Tongue (tissue), 2 donors: ENCODE data around the gene THRB. TPM values are rescaled to one million over a fixed set of nuclear protein-coding genes. Genes with fewer than 3 reads are reported as not detected.
A peak's percentile ranks its signal among the peaks of the same experiment; 100 is the strongest.

Source experiments
- DNase-seq: peaks from one replicate; pipeline ENCODE4 v3.0.0-alpha.2; 2015
- total RNA-seq: library from RNA; depleted of rRNA; stranded (reverse); fragments of >200 nt; gene quantifications from one replicate; pipeline ENCODE4 v1.2.3, GENCODE V29; 2014

The THRB gene
- total RNA-seq = 3.4 TPM

DNA sequence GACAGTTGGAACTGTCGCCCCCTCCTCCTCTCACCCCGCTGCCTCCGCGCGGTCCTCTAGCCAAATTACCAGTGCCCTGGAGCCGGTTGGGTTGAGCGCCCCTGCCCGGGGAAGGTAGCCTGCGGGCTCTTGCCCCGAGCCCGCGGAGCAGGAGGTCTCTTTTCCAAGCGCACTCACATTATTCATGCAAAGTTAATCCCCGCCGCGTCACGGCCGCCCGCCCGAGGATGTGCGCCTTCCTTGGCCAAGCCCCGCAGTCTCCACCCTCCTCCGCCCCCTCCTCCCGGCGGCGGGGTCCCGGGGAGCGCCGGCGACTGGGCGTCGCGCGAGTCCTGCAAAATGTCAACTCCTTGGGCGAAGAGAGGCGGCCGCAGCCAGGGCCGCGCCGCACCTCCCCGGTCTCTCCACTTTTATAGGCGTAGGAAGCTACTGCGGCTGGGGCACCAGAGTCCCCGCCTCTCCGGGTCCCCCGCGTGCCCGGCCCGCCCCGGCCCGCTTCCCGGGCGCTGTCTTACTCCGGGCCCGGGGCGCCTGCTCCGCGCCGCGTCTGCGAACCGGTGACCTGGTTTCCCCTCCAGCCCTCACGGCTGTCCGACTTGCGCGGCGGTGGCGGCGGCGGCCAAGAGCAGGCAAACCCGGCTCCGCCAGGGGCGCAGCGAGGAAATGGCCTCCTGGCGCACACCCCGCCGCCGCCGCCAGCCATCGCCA, at the start of gene THRB:
Gene THRB, minus strand, starts transcription at position 233 of the 708 bp plus-strand sequence.
- peak; percentile 70 for DNase-seq

DNA sequence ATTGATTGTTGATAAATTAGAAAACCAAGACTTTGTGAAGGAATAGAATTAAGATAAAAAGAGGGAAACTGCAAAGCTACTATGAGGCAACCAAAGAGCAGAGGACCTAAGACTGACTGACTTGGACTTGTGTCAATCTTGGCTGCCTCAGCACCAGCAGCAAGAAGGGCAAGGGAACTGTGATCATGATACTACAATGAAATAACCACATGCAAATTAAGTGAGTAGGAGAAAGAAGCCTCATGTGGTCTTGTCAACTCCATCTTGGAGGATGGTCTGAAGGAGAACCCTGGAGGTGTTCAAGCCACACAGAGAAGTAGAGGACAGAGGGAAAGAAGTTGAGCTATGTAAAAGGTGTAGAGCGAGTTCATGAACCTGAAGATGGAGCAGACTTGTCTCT, 47.3 kb upstream of the THRB start:
- DNase-seq = no peak

DNA sequence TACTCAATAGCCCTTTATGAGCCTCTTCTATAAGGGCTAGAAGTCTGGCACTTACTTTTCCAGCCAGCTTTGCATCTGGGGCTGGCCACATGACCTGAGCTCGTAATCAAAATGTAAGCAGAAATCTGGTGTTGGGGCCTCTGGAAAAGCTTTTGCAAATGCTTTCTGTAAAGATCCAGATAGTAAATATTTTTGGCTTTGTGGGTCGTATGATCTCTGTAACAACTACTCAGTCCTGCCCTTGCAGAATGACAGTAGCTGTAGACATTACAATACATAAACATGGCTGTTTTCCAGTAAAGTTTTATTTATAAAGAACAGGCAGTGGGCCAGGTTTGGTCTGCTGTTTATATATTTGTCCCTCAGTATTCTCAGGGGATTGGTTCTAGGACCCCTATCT, 46.2 kb upstream of the THRB start:
- no peak for DNase-seq

DNA sequence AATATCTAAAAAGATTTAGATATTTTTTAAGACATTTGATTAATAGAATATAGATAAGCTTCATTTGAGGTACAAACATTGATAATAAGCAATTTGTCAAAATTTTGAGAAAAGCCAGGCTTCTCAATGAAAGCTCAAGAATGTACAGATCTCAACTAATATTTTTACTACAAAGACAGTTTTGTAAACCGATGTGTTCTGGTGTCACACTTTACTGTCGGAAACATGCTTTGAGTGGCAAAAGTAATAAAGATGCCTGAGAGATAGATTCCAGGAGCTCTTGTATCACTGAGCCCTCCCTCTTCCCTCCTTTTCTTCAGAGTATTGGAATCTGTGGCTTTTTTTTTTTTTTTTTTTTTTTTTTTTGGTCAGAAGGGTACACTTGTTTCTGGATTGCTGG, 45.0 kb upstream of the THRB start:
- no peak for DNase-seq

DNA sequence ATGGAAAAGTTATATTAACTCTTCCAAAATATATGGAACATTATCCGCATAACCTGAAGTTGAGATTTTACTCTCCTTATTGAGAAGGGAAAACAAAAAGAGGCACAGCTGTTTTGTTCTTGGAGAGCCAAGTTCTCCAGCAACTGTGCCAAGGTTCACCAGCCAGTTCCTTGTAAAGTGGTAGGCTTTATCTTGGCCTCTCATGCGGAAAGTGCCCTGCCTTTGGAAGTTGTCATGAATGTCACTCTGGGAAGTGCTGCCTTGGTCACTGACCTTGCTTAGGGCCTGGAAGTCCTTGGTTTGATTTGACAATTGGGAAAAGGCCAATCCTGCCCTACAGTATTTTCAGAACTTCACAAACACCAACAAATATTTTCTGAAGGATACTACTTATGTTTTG, 44.2 kb upstream of the THRB start:
- DNase-seq = peak; percentile 27

DNA sequence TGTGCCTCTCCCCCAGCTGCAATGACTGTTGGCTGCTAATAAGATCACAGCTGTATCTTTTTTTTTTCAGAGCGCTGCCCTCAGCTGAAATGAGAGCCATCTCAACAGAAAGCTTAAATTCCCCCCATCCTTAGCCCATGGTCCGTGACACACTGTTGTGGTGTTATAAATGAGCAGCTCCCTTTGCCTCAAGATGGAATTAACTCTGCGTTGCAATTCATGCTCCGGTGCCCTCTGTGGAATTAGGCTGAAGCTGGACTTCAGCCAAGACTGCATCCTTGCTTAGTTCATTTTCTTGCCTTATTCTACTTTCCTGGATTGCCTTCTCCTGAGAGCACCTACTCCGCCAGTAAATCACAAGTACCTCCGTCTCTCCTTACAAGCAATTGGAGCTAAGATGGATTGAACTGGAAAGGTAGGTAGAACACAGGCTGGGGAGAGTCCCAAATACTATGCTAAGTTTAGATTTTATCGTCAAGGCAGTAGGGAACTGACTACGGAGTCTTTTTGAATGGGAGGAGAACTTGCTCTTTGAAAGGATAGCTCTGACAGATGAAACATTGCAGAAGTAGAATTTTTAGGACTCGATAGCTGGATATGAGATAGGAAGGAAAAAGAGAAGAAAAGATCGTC, 39.0 kb upstream of the THRB start:
- no peak for DNase-seq

DNA sequence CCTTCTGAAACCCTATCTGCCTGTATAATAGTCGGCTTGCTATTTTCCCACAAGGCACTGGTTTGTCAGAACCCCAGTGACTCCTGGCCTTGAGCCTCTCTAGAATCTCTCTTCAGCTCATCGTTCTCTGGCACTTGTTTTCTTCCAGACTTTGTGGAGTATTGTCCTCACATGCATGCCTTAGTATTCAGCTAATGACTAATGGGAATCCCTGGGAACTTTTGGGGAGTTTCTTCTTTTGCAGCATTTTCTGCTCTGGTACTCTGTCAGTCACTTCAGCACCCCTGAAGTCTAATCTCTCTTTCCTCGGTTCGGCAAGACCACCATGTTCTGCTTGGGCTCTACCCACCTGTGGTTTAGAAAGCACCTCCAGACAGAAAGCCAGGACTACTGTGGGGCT, 35.8 kb upstream of the THRB start:
- DNase-seq = no peak

DNA sequence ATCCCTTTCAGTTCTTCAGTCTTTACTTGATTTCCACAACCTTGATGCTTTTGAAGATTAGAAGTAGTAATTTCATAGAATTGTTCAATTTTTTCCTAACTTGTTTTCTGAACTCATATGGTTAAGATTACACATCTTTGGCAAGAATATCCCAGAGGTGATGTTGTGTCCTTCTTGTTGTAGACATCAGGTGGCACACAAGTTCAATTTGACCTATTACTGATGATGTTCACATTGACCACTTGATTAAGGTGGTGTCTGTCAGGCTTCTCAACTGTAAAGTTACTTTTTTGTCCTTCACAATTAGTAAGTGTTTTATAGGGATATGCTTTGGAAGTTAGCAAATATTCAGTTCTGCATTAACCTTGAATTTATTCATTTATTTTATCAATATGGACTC, 34.6 kb upstream of the THRB start:
- no peak for DNase-seq

DNA sequence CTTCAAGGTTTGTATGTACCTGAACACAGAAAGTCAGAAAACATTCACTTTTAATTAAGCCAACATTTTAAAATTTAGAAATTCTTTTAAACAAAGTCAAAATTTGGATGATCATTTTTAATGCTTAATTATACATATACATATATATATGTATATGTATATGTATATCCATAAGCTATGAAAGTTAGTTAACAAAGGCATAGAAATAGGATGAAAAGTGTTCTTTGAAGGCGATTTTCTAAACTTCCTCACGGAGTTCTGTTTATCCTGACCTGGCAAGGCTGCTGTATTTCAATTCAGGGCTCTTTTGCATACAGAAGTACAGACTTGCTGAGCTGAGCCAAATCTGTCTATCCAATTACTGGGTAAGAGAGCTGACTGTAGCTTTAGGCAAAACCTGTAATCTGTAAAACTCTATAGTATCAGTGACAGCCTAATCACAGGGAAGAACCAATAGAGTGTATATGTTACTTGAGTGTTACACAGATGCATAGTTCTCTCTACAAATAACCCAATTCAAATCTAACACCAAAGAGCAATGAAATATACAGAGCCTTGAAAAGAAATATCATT, 32.1 kb upstream of the THRB start:
- DNase-seq = peak; percentile 19

DNA sequence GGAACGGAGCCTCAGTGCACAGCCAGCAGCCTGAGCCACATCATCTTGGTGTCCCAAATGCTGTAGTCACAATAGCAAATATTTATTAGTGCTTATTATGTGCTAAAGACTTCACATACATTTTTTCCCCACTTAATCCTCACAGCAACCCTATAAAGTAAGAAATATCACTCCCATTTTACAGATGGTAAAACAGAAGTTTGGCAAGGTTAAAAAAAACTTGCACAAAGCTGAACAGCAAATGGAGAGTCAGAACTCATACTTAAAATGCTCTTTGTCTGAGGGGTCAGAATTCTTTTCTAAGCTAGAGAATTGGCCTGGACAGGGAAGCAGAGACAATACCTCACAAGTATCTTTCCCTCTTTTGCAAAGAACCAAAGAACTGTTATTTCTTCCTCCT, 30.9 kb upstream of the THRB start:
- no peak for DNase-seq

DNA sequence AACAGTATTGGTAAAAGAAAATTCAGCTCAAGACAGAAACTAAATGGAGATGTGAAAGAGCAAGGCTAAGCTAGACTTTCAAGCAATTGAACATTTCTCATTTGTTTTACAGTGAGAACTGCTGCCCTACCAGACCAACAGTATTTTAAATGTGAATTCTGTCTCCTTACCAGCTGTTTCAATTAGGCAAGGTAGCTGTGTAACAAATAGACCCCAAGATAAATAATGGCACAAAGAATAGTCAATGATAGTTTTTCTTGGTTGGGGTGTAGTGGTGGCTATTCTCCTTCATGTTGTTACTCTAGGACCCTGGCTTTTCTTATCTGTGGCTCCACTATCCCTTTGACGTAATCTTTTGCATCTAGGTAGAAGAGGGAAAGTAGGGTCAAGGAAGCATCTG, 30.4 kb upstream of the THRB start:
- DNase-seq = no peak

DNA sequence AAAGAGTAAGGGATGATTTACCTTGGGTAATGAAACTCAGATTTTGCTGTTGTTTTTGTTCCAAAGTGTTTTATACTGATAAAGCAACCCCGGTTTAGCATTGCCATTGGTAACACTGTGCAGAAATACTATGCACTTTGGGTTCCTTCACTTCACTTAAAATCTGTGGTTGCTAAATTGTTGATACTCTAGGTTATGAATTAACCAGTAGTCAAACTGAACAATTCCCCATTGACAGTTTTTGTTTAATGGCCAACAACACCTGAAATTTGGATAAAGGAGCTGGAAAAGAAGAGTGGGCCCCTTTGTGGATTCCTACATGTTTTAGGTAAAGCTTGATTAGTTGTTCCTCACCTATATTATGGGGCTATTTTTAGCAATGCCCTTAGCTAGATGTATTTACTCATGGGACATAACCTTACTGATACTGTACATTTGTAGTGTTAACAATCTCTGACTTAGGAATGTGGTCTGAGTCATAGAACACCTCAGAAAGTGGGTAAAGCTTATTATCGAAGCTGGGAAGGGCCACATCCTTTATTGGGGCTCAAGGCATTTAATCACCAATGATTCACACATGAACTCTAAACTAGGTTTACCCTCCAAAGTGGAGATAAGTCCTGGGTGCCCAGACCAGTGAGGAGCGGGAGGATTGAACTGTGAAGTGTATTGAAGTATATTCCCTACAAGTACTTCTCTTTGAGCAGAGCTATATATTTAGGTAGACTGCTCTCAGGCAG, 29.5 kb upstream of the THRB start:
- no peak for DNase-seq

DNA sequence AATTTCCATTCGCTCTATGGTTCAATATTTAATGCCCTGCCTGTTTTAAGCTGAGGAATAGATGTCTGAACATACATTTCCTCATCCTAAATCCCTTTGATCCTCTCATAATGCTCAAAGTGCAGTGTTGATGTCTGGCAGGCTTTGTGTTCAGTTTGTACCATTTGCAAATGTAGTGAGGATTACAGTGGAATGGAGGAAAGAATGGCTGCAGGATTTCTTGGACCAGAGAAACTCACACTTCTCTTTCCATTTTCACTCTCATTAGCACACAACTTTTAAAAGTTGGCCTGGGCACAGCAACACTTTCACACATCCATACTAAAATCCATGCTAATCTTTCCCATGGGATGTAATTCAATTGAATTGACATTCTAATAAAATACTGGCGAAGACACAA, 28.6 kb upstream of the THRB start:
- DNase-seq = no peak

DNA sequence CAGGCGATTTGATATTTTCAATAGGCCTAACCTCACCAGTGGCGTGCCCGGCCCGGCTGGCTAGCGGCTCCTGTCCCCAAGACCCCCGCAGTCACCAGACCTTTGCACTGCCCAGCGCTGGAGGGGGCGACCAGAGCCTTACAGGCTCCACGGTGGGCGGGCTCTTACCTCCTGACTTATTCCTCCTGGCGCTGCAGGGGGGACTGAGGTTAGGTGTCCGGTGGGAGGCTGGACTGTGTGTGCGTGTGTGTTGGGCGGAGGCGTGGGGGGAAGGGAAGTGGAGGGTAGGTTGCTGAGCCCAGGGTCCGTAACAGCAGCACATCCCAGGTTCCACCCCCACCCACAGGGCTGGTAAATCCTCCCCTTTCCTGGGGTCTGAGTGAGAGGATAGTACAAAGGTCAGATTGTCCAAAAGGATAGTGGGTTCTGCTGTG, 27.5 kb upstream of the THRB start:
- DNase-seq = no peak

DNA sequence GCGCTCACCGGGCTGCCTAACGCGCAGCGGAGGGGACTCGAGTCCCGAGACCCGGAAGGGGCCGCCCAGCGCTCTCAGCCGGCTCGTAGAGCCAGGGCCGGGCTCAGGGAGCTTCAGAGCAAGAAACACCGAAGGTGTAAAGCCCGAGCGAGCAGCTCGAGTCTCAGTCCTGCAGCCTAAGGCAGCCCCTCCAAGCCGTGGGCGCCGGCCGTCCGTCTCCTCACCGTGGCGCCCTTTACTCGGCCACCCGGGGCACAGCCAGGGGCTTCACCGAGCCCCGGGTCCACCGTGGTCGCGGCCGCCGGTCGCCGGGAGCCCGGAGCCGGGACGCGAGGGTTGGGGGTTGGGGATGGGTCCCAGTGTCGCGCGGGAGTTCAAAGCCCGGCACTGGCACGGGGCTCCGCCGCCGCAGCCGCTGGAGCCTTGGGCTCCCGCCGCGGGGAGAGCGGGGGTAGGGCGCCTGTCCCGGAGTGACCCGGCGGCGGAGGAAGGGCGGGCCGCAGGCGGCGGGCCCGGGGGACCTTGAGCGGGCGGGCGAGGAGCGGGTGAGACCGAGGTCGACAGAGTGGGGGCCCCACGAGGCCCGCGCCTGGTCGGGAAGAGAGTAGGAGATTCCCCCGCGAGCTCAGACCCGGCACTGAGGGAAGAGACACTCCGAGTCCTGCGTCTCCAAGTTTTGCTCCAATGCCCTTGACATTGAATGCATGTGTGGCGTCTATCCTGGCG, 26.9 kb upstream of the THRB start:
- peak; percentile 61 for DNase-seq

DNA sequence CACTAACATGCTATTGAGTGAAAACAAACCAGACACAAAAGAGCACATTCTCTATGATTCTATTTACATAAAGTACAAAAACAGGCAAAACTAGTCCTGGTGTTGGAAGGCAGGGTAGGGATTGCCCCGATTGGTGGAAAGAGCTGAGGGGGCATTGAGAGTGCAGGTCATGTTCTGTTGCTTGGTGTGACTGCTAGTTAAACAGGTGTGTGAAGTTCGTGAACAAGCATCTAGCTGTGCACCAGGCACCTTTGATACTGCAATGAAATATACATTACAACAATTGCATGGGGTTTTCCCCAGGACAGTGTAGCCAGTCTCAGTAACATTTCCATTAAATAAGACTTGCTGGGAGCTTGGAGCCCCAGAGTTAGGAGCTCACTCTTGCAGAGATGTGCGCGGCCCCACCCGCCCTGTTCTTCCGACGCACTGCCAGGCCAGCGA, 26.3 kb upstream of the THRB start:
- DNase-seq = peak; percentile 20

DNA sequence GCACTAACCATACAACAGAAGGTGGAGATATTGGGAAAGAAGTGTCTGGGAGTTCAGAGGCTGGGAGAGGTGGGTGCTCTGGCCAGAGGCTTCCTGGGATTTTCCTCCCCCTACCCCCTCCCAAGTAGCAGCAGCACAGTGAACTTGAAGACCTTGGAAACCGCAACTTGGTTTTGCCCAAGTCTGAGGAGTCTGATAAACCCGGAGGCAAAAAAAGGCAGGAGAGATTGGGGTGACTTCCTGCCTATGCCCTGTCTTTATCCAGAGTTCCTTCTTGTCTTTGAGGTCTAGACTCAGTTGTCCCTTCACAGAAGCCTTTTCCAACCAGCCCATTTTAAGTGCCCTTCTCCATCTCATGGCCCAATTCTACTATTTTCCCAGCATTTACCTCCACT, 25.4 kb upstream of the THRB start:
- no peak for DNase-seq

DNA sequence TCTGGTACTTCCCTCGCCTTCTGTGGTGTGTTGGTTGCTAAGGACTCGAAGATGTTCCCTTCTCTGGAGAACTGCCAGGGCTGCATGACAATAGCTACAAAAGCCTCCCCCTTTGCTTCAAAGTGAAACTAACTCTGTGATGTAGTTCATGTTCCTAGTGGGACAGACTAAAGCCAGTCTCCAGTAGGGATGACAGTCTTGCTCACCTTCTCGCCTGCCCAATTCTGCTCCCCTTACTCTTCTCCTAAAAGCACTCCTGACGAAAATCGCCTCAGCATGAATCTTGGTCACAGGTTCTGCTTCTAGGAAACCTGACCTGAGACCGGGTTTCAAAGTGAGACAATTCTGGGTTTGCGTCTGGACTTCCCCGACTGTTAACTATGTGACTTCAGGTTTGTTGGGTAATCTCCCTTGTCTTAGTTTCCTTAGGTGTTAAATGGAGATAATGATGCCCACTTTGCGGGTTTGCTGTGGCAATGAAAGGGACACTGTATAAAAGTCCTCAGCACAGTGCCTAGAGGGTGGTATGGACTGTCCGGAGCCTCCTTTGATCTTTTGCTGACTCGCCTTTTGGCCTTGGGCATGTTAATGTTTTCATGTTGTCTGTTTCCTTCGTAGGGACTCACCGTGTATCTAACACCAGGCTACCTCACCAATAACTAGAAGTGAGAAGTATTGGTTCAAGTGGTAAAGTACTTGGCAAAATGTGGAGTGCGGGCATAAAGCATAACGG, 24.9 kb upstream of the THRB start:
- DNase-seq = peak; percentile 49

DNA sequence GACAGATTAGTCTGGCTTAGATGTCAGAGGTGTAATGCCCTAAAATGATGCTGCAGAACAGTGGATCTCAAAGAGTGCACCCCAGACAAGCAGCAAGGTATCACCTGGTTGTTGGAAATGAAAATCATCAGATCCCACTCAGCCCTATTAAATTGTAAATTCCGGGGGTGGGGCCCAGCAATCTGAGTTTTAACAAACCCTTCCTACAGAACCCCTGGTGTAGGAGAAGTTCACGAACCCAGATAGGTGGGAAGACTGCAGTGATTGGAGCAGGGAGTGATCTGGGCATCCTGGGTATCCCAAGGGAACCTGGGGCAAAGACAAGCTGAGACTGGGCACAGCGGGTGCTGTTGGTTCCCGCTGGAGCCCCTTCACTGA, 24.3 kb upstream of the THRB start:
- no peak for DNase-seq

DNA sequence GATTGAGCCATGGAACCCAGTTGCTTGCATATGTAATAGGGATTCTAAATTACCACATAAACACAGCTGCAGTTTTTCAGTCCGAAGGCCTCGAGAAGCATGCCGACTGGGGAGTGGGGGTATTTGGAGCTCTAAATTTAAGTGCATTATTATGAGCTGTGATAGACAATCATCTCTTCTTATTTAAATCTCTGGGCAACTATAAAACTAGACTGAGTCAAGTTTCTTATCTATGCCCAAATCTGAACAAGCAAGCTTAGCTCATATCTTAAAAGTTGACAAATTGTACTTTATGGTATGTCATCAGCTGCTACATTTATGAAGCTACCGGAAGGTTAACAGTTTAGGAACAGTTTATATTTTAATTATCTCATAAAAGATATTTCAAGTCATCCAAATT, 19.5 kb upstream of the THRB start:
- no peak for DNase-seq

DNA sequence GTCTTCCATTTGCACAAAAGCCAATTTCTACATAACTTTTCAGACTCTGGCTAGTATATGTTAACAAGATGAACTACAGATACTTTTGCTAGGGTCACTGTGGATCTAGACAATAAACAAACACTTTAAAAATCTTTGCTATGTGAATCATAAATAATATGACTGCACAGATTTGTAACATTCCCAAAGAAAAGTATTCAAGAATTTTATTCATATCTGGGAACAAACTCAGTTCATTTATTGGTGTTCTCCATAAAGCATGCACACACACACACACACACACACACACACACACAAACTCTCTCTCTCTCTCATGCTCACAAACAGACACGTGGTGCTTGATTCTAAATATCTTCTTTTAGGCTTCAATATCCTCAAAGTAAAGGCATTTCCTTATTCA, 18.8 kb upstream of the THRB start:
- no peak for DNase-seq
